Fibroblast of pulmonary artery (primary cell): ENCODE results near the gene CIBAR2.

Source experiments
- DNase-seq: peaks from one replicate; pipeline ENCODE4 v3.0.0-alpha.2; 2010; ENCODE audit warnings: low read depth
- H3K4me3 ChIP-seq: replicated peaks from 2 replicates; pipeline ENCODE4 v1.5.1; 2011; ENCODE audit warnings: low read depth, mild to moderate bottlenecking, control low read depth, low read length, moderate library complexity
- TF ChIP-seq, protein P1 (sequence below): IDR thresholded peaks from 2 replicates; pipeline ENCODE4 v1.5.1; 2011; ENCODE audit warnings: mild to moderate bottlenecking, control low read depth, low read length, inconsistent platforms; ENCODE audit errors: missing control alignments

CIBAR2 gene

DNA sequence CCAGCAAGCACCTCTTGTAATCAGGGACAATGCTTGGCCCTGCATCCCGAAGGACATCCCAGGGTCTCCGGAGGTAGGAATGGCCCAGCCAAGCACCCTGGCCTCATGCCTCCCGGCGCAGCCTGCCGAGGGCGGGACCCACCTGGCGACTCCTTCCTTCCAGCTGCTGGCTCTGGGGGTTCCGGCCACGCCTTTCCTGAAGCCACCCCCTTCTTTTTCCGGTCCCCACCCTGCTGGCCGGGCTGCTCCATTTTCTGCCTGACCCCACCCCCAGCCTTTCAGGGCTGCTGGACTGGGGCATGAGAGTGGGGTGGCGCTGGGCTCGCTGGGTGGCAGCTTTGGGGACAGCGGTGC, 22.5 kb upstream of the CIBAR2 start:
- H3K4me3 ChIP-seq = no peak overlapping the region
- TF ChIP-seq, protein P1, sequence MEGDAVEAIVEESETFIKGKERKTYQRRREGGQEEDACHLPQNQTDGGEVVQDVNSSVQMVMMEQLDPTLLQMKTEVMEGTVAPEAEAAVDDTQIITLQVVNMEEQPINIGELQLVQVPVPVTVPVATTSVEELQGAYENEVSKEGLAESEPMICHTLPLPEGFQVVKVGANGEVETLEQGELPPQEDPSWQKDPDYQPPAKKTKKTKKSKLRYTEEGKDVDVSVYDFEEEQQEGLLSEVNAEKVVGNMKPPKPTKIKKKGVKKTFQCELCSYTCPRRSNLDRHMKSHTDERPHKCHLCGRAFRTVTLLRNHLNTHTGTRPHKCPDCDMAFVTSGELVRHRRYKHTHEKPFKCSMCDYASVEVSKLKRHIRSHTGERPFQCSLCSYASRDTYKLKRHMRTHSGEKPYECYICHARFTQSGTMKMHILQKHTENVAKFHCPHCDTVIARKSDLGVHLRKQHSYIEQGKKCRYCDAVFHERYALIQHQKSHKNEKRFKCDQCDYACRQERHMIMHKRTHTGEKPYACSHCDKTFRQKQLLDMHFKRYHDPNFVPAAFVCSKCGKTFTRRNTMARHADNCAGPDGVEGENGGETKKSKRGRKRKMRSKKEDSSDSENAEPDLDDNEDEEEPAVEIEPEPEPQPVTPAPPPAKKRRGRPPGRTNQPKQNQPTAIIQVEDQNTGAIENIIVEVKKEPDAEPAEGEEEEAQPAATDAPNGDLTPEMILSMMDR = no peak
- DNase-seq = no peak

DNA sequence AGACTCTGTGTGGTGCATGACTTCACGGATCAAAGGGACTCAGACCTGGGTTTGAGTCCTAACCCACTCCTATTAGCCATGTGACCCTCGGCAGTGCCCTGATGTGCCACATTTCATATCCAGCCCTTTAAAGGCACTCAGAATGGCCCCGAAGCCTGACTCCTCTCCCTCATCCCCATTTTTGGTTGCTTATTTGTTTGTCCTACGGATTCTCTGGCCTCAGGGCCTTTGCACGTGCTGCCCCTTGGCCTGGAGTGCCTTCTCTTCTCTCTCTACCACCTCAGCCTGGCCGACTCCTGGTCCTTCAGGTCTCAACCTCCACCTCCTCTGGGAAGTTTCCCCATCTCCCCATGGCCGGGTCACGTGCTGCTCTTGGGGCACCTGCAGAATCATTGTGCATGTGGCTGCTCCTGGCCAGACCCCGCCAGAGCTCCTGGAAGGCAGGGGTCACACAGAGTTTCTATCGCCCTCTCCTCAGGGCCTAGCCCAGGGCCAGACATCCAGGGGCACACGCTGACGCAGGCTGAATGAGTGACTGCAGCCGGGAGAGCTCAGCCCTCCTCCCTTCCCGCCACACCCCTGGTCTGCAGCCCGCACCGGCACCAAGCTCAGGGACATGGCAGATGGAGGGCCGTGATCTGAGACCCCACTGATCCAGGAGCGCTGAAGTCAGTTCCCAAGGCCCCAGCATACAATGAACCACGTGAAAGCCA, 22.0 kb upstream of the CIBAR2 start:
- H3K4me3 ChIP-seq = no peak overlapping the region
- DNase-seq = no peak
- TF ChIP-seq, protein P1 = no peak

DNA sequence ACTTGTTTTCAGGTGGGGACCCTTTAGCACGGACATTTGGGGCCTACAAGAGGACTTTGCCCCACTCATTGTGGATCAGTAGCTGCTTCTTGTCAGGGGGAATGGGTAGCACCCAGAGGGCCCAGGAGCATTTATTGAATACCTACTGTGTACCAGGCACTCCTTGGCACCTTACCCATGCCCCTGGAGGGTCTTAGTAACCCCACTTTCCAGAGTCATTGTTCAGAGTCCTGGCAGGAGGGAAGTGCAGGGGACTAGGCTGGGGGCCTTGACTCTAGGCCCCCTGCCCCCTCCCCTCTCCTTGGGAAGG, 21.0 kb upstream of the CIBAR2 start:
- TF ChIP-seq, protein P1 = no peak
- no peak overlapping the region for H3K4me3 ChIP-seq
- no peak for DNase-seq

DNA sequence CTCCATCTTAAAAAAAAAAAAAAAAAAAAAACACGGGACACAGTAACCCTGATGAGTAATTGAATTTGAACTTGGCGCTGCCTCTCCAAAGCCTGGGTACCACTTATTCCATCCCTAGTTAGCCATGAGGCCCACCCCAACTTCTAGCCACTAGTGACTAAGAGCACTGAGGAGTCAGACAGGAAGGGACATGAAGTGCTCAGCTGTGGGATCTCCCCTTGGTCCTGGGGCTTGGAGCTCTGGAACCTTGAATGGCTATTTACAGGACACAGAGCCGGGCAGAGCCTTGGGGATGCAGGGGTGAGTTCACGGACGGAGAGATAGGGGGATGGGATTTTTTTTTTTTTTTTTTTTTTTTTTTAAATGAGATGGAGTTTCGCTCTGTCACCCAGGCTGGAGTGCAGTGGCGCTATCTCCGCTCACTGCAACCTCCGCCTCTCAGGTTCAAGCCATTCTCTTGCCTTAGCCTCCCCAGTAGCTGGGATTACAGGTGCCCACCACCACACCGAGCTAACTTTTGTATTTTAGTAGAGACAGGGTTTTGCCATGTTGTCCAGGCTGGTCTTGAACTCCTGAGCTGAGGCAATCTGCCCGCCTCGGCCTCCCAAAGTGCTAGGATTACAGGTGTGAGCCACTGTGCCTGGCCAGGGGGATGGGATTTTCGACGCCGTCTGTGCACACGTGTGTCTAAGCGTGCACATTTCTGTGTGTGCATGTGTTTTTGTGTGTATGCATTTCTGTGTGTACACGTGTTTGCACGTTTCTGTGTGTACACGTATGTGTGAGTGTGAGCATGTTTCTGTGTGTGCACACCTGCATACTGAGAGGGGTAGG, 20.4 kb upstream of the CIBAR2 start:
- DNase-seq = no peak
- TF ChIP-seq, protein P1 = no peak
- H3K4me3 ChIP-seq = no peak overlapping the region

DNA sequence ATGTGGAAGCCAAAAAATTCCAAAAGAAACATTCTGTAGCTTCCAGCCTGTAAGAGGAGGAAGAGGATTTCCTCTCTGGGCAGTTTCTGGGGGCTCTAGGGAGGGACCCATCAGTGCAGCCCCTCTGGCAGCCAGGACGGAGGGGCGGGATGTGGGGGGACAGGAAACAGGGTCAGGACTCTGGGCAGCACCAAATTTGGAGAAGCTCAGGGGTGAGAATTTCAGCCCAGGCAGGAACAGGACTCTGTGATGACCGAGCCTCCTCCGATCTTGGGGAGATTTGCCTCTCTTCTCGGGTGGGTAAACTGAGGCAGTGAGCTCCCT, 18.4 kb upstream of the CIBAR2 start:
- TF ChIP-seq, protein P1 = no peak
- DNase-seq = no peak
- H3K4me3 ChIP-seq = no peak overlapping the region

DNA sequence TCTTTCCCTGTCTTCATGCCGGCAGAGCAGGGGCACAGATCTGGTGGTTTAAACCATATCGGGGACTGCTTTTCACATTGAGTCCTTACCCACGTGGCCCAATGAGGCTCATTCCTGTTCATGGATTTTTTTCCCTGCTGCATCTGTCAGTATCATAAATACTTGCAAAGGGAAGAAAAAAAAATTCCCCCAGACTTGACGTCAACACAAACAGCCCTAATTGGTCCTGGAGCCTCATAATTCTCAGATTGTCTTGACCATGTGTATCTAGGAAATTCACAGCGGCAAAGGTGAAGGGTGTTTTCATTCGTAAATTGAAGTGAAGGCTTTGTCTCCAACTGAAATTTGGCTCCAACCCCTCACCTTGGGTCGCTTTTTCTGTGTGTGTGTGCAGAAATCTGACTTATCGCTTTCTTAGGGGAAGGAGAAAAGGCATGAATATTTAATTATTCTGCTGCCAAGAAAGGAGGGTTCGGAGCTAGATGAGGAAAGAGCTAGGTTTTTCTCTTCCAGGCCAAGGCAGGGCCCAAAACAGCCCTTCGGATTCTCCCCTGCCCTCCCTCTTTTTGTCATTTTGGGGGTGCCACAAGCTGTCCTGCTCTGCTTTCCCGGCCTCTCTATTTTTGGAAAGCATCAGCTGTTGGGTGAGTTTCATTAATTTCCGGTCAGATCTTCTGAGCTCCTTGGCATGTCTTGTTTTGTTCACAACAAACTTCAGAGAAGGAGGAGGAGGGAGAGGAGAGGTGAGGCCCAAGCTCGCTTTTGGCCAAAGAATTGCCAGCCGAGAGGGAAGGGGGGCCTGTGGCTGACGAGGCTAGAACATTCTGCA, 17.8 kb upstream of the CIBAR2 start:
- TF ChIP-seq, protein P1 = no peak
- DNase-seq = peak; percentile 74
- no peak overlapping the region for H3K4me3 ChIP-seq
